ENCODE results near the gene CEMIP. TPM values are rescaled to one million over a fixed set of nuclear protein-coding genes. Genes with fewer than 3 reads are reported as not detected.

CEMIP gene
- total RNA-seq, 4 donors from 2014 or later: 0.17 to 0.34 (median 0.26) TPM; not detected in 1

DNA sequence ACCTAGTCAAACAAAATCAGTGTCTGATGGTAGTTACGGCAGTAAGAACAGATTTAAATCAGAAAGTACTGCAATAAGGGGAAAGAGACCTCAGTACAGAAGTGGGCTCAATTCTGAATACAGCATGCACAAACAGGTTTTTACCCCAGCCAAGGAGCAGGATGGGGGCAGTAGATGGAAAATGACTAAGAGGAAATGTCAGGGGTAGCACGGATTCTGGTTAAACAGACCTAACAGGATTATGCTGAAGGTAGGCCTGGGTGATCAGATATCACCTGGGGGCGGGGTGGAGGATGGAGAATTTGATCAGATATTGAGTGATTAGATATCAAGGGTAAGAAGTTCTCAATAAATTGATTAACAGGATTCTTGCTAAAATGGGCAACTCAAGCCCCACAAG, 191.5 kb downstream of the CEMIP start:
- peaks cover 0 to 29% (median 16%) of the 10 kb centered on the region in 4 donors for H3K36me3 ChIP-seq
- DNase-seq (ENCODE audit: extremely low spot score): no peak
- H3K27ac ChIP-seq (replicated peaks in 1 of 4): no peak overlapping the region
- H3K9me3 ChIP-seq: no peaks in the 10 kb centered on the region
- H3K4me3 ChIP-seq: no peak overlapping the region
- intact Hi-C loops (cut with DNase I): loop anchor here (2.0 to 10.0 kb wide), 3 partner anchors 64 to 403 kb away; no protein-coding TSS in a partner anchor
- H3K4me1 ChIP-seq: peaks cover 4 to 19% (median 15%) of the 10 kb centered on the region in 4 donors
- TF ChIP-seq, protein P1, sequence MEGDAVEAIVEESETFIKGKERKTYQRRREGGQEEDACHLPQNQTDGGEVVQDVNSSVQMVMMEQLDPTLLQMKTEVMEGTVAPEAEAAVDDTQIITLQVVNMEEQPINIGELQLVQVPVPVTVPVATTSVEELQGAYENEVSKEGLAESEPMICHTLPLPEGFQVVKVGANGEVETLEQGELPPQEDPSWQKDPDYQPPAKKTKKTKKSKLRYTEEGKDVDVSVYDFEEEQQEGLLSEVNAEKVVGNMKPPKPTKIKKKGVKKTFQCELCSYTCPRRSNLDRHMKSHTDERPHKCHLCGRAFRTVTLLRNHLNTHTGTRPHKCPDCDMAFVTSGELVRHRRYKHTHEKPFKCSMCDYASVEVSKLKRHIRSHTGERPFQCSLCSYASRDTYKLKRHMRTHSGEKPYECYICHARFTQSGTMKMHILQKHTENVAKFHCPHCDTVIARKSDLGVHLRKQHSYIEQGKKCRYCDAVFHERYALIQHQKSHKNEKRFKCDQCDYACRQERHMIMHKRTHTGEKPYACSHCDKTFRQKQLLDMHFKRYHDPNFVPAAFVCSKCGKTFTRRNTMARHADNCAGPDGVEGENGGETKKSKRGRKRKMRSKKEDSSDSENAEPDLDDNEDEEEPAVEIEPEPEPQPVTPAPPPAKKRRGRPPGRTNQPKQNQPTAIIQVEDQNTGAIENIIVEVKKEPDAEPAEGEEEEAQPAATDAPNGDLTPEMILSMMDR (IDR thresholded peaks at IDR 0.05): no peak
- TF ChIP-seq EP300 (IDR thresholded peaks at IDR 0.05) (no peak), POLR2A (IDR thresholded peaks at IDR 0.05; ENCODE audit: low read depth) (no peak), POLR2AphosphoS5 (IDR thresholded peaks at IDR 0.05) (no peak)
- WGBS: 88% methylated on average over 3 of the region's 3 CpGs
- no peaks in the 10 kb centered on the region for H3K27me3 ChIP-seq

DNA sequence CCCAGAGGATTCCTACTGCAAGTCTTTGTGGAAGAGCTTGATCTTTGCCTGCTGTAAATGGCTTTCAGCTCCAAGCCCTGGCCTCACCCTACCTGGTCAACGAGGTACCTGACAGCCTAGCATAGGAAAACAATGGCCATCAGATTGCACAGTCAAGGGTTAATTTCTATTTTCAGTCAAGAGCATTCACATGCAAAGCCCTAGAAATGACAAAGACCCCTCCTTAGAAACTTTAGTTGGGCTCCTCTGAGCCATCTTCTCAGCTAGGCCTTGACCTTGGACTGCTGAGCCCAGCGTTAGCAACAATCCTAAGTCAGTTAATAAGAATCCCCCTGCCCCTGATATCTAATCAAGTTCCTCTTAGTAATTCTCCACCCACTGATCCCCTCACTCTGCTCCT, 192.0 kb downstream of the CEMIP start:
- no peaks in the 10 kb centered on the region for H3K9me3 ChIP-seq
- WGBS: 89% methylated on average over 2 of the region's 2 CpGs

DNA sequence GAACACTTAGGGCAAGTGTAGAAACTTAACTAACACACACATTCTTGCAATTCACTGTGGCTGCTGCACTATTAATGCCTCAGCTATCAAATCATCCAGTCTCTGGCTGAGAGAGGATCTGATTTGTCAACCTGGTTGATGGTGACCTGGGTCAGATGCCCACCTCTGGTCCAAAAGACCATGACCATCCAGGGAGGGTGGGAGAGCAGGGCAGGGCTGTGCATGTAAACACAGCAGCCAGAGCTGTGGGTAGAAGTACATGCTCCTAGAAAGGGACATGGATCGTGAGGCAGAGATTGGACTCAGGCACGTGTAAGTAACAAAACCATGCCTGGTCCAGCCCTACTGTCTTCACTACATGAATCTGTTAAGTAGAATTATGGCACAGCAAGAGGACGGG, 193.1 kb downstream of the CEMIP start:
- Histone ChIP-seq H3K27ac (replicated peaks in 1 of 4) (no peak overlapping the region), H3K4me1 (peaks cover 4 to 20% (median 12%) of the 10 kb centered on the region in 4 donors), H3K36me3 (peaks cover 0 to 41% (median 17%) of the 10 kb centered on the region in 4 donors), H3K4me3 (no peak overlapping the region), H3K9me3 (no peaks in the 10 kb centered on the region), H3K27me3 (no peaks in the 10 kb centered on the region)
- 87% methylated on average over 3 of the region's 3 CpGs for WGBS
- intact Hi-C loops (cut with DNase I): loop anchor here (5.0 to 10.0 kb wide), 2 partner anchors 63 to 405 kb away; no protein-coding TSS in a partner anchor
- DNase-seq (ENCODE audit: extremely low spot score): no peak
- TF ChIP-seq, protein P1 (IDR thresholded peaks at IDR 0.05): no peak
- TF ChIP-seq EP300 (IDR thresholded peaks at IDR 0.05) (no peak), POLR2A (IDR thresholded peaks at IDR 0.05; ENCODE audit: low read depth) (no peak), POLR2AphosphoS5 (IDR thresholded peaks at IDR 0.05) (no peak)

More for the DNA sequence above, 192.0 kb downstream of the CEMIP start:
- intact Hi-C loops (cut with DNase I): loop anchor here (2.0 to 10.0 kb wide), 3 partner anchors 64 to 404 kb away; no protein-coding TSS in a partner anchor
- H3K27ac ChIP-seq (replicated peaks in 1 of 4): no peak overlapping the region
- H3K4me3 ChIP-seq: no peak overlapping the region
- H3K4me1 ChIP-seq: peaks cover 4 to 19% (median 15%) of the 10 kb centered on the region in 4 donors
- no peaks in the 10 kb centered on the region for H3K27me3 ChIP-seq
- no peak for TF ChIP-seq EP300 (IDR thresholded peaks at IDR 0.05)
- TF ChIP-seq POLR2A (IDR thresholded peaks at IDR 0.05; ENCODE audit: low read depth): no peak
- TF ChIP-seq, protein P1 (IDR thresholded peaks at IDR 0.05): no peak
- TF ChIP-seq POLR2AphosphoS5 (IDR thresholded peaks at IDR 0.05): no peak
- DNase-seq (ENCODE audit: extremely low spot score): no peak
- peaks cover 0 to 33% (median 16%) of the 10 kb centered on the region in 4 donors for H3K36me3 ChIP-seq

DNA sequence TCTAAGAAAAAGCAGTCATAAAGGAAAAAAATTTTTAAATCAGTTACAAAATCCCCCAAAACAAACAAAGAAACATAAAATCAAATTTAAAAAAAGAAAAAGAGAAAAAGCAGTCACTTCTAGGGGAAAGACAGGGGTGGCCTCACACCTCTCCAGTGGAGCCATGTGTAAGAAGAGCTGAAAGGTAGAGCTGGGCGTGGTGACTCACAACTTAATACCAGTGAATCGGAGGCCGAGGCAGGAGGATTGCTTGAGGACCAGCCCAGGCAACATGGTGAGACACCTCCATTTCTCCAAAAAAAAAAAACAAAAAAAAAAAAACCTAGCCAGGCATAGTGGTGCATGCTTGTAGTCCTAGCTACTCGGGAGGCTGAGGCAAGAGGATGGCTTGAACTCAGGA, 195.7 kb downstream of the CEMIP start:
- WGBS: 95% methylated on average over 4 of the region's 4 CpGs
- Histone ChIP-seq H3K4me3 (no peak overlapping the region), H3K9me3 (no peaks in the 10 kb centered on the region), H3K27me3 (no peaks in the 10 kb centered on the region), H3K36me3 (peaks cover 0 to 41% (median 23%) of the 10 kb centered on the region in 4 donors), H3K4me1 (peaks cover 5 to 19% (median 11%) of the 10 kb centered on the region in 4 donors), H3K27ac (replicated peaks in 1 of 4) (no peak overlapping the region)
- TF ChIP-seq EP300 (IDR thresholded peaks at IDR 0.05): no peak
- no peak for TF ChIP-seq POLR2AphosphoS5 (IDR thresholded peaks at IDR 0.05)
- TF ChIP-seq, protein P1 (IDR thresholded peaks at IDR 0.05): no peak
- no peak for TF ChIP-seq POLR2A (IDR thresholded peaks at IDR 0.05; ENCODE audit: low read depth)
- intact Hi-C loops (cut with DNase I): loop anchor here (5.0 to 10.0 kb wide), 4 partner anchors 60 to 408 kb away; no protein-coding TSS in a partner anchor
- DNase-seq (ENCODE audit: extremely low spot score): no peak
